Body of pancreas (tissue), 4 donors: Measurements from ENCODE around the gene MPP4. TPM values are rescaled to one million over a fixed set of nuclear protein-coding genes. Genes with fewer than 3 reads are reported as not detected.

Experiments used
- ATAC-seq: fragments of 150-250 bp; one replicate; pipeline ENCODE4 v1.9.1; 2016
- DNase-seq, 4 donors: peaks; one replicate each; pipeline ENCODE4 v3.0.0-alpha.2; 2019
- H3K27ac ChIP-seq, 4 donors: fragments of 200-600 bp; sonication (generic); 1 replicate in 3 of 4; 2 replicates in 1 of 4; pipeline versions ENCODE4 v1.5.1 to v1.6.1; 2016 to 2019; ENCODE audit warnings: mild to moderate bottlenecking in 1 of 4, mixed read lengths in 1 of 4, moderate library complexity in 1 of 4
- H3K27me3 ChIP-seq, 2 donors: fragments of 200-600 bp; sonication (generic); one replicate each; pipeline ENCODE4 v1.6.0; 2016; ENCODE audit warnings: mild to moderate bottlenecking in 1 of 2
- H3K36me3 ChIP-seq, 2 donors: fragments of 200-600 bp; sonication (generic); replicated peaks in 1 of 2; 2 replicates each; pipeline ENCODE4 v1.5.1; 2016; ENCODE audit warnings: low read depth in 2 of 2; ENCODE audit not compliant: insufficient read depth in 1 of 2
- H3K4me1 ChIP-seq: fragments of 200-600 bp; sonication (generic); one replicate; pipeline ENCODE4 v1.6.0; 2016
- H3K4me3 ChIP-seq, 2 donors: fragments of 200-600 bp; sonication (generic); 1 replicate in 1 of 2; 2 replicates in 1 of 2; pipeline ENCODE4 v1.5.1; 2016 to 2019
- H3K9me3 ChIP-seq, 3 donors: fragments of 200-600 bp; sonication (generic); 1 replicate in 2 of 3; 2 replicates in 1 of 3; pipeline ENCODE4 v1.5.1; 2016
- POLR2A ChIP-seq, 3 donors: fragments of 450-650 bp; IDR thresholded peaks; one replicate each; pipeline ENCODE4 v1.6.1; 2016; ENCODE audit warnings: antibody characterized with exemption in 3 of 3, mild to moderate bottlenecking in 2 of 3
- WGBS, 2 donors: methylation state at CpG; one replicate each; pipeline ENCODE4 v1.1.5; 2017; 5-methylcytosine and 5-hydroxymethylcytosine counted together
- intact Hi-C: fragments of 100-400 bp; cut with DNase I; formaldehyde crosslinking; loops from one replicate; pipeline ENCODE4 v1.15.1; 2023
- total RNA-seq, 2 donors: library from RNA; depleted of rRNA; stranded (reverse); fragments of >200 nt; gene quantifications; one replicate each; pipeline ENCODE4 v1.1.0, GENCODE V29; 2016
- TF ChIP-seq, protein P1 (sequence below), 7 experiments: fragments of 450-650 bp in 4 of 7; fragments of 200-600 bp in 3 of 7; sonication (generic) in 3 of 7; IDR thresholded peaks; one replicate each; pipeline ENCODE4 v1.5.1; 2016 to 2019; ENCODE audit warnings: antibody characterized with exemption in 7 of 7

Gene MPP4
- total RNA-seq, 2 donors from 2014 or later = not detected

DNA sequence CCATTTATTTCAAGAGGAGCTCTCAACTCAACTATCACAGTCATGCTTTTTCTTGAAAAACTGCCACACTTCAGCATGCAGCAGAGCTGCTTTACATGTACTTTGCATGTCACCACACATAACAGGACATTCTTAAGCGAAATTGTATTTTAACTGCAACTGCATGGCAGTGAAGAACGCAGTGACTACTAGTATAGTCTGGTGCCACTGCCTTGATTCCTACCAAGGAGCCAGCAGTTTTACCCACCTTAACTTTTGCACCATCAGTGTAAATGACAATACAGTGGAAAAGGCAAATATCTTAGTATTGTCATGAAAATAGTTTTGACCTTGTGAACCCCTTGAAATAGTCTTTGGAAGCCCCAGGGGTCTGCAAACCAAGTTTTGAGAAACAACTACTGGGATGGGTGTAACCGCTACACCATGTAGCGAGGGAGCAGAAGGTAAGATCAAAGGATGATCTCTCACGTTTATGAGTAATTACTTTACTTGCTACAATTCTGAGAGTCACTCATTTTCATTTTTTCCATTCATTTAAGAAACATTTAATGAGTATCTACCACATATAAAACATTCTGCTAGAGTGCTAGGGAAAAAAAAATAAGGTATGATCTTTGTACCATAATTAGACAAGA is 32.3 kb upstream of the MPP4 start:
- no peak for ATAC-seq
- no peak overlapping the region for H3K4me3 ChIP-seq
- H3K36me3 ChIP-seq = peaks cover 0 to 17% of the 10 kb centered on the region in 2 donors
- no peak for DNase-seq
- WGBS, 2 donors = 90 to 91% methylated on average over 5 of the region's 5 CpGs
- intact Hi-C loops = no loop called here
- H3K27ac ChIP-seq = no peak overlapping the region
- no peaks in the 10 kb centered on the region for H3K4me1 ChIP-seq
- H3K9me3 ChIP-seq = no peaks in the 10 kb centered on the region
- TF ChIP-seq, protein P1, sequence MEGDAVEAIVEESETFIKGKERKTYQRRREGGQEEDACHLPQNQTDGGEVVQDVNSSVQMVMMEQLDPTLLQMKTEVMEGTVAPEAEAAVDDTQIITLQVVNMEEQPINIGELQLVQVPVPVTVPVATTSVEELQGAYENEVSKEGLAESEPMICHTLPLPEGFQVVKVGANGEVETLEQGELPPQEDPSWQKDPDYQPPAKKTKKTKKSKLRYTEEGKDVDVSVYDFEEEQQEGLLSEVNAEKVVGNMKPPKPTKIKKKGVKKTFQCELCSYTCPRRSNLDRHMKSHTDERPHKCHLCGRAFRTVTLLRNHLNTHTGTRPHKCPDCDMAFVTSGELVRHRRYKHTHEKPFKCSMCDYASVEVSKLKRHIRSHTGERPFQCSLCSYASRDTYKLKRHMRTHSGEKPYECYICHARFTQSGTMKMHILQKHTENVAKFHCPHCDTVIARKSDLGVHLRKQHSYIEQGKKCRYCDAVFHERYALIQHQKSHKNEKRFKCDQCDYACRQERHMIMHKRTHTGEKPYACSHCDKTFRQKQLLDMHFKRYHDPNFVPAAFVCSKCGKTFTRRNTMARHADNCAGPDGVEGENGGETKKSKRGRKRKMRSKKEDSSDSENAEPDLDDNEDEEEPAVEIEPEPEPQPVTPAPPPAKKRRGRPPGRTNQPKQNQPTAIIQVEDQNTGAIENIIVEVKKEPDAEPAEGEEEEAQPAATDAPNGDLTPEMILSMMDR (IDR thresholded peaks at IDR 0.05) = no peak
- TF ChIP-seq POLR2A (IDR thresholded peaks at IDR 0.05) = no peak
- H3K27me3 ChIP-seq = no peaks in the 10 kb centered on the region

DNA sequence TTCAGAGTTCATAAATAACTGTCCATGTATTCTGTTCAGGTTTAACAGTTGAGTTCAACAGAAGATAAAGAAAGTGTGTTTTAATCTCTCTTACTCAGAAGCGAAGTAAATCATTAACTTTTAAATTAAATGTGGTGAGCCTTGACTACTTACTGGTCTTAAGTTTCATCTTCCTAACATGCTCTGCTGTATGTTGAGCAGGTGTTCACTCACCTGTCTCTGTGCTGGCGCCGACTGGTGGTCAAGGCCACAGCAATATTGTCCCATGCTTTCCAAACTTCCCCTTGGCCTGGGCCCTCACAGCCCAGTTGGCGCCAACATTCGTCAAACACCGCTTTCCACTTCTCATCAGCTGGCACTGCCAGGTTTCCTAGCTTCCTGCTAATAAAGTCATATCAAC is 17.0 kb upstream of the MPP4 start:
- ATAC-seq = peak; percentile 98
- Histone ChIP-seq H3K4me3 (no peak overlapping the region), H3K27ac (peak overlapping the region in 3 of 4 donors; percentile 20 to 61 (median 59)), H3K4me1 (peaks cover 17% of the 10 kb centered on the region), H3K27me3 (no peaks in the 10 kb centered on the region), H3K36me3 (peaks cover 0 to 6% of the 10 kb centered on the region in 2 donors), H3K9me3 (no peaks in the 10 kb centered on the region)
- no peak for TF ChIP-seq POLR2A (IDR thresholded peaks at IDR 0.05)
- TF ChIP-seq, protein P1 (IDR thresholded peaks at IDR 0.05) = peak in 6 of 7 experiments; percentile 35 to 71 (median 59)
- WGBS, 2 donors = 17% methylated on average over 6 of the region's 6 CpGs
- peak; percentile 83 to 87 (median 86) for DNase-seq
- intact Hi-C loops = no loop called here

DNA sequence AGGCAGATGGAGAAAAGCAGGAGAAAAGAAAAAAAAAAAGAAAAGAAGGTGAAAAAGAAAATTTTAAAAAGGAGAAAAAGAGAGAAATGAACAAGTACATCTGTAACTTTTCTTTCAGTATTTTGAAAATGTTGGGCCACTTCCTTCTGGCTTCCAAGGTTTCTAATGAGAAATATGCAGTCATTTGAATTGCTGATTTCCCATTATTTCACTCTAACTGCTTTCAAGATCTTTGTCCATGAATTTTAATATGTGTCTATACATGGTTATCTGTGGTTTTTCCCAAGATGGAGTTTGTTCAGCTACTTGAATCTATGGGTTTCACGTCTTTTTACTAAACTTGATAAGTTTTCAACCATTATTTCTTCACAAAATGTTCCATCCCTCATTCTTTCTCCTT is 14.3 kb upstream of the MPP4 start:
- intact Hi-C loops = no loop called here
- Histone ChIP-seq H3K27me3 (no peaks in the 10 kb centered on the region), H3K9me3 (no peaks in the 10 kb centered on the region), H3K4me3 (no peak overlapping the region), H3K36me3 (peaks cover 5 to 10% of the 10 kb centered on the region in 2 donors), H3K4me1 (peaks cover 17% of the 10 kb centered on the region), H3K27ac (no peak overlapping the region)
- TF ChIP-seq POLR2A (IDR thresholded peaks at IDR 0.05) = no peak
- TF ChIP-seq, protein P1 (IDR thresholded peaks at IDR 0.05) = no peak
- WGBS, 2 donors = 83 to 90% methylated on average over 1 of the region's 1 CpG
- DNase-seq = no peak
- no peak for ATAC-seq

DNA sequence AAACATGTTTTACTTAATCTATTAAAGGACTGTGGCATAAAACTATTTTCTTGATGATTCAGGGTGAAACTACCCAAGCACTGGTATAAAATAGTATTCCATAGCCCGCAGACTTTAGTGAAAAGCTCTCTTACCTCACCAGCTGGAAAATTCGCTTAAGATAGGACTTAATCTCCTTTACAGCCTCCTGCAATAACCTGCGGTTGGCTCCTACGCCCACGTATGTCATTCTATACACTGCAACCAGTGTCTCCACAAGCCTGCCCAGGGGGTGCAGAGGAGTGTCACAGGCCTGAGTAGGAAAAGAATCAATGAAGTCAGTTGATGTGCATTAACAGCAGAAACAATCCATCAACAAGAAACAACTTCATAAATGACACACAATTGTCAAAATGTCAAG is 11.3 kb upstream of the MPP4 start:
- Histone ChIP-seq H3K9me3 (no peaks in the 10 kb centered on the region), H3K4me3 (no peak overlapping the region), H3K4me1 (peaks cover 1% of the 10 kb centered on the region), H3K27ac (no peak overlapping the region), H3K27me3 (no peaks in the 10 kb centered on the region), H3K36me3 (peaks cover 5 to 16% of the 10 kb centered on the region in 2 donors)
- no peak for DNase-seq
- intact Hi-C loops = no loop called here
- no peak for ATAC-seq
- 88 to 93% methylated on average over 5 of the region's 5 CpGs for WGBS, 2 donors
- TF ChIP-seq, protein P1 (IDR thresholded peaks at IDR 0.05) = no peak
- no peak for TF ChIP-seq POLR2A (IDR thresholded peaks at IDR 0.05)

- DNase-seq (no peak), ATAC-seq (no peak)
Observed at GRCh38 chr2:201709049-201709448, 10.6 kb upstream of the MPP4 start.

More at GRCh38 chr2:201709049-201709448, 10.6 kb upstream of the MPP4 start:
- intact Hi-C loops = no loop called here
- WGBS, 2 donors = 77 to 82% methylated on average over 2 of the region's 2 CpGs
- TF ChIP-seq, protein P1 (IDR thresholded peaks at IDR 0.05) = no peak
- no peak for TF ChIP-seq POLR2A (IDR thresholded peaks at IDR 0.05)
- Histone ChIP-seq H3K27me3 (no peaks in the 10 kb centered on the region), H3K36me3 (peaks cover 5 to 17% of the 10 kb centered on the region in 2 donors), H3K27ac (no peak overlapping the region), H3K9me3 (no peaks in the 10 kb centered on the region), H3K4me1 (no peaks in the 10 kb centered on the region), H3K4me3 (no peak overlapping the region)
